Activated CD4-positive, CD25-positive, alpha-beta regulatory T cell treated with anti-CD3 and anti-CD28 coated beads, Interleukin-2, amount 50 U/mL, for 24 hours (primary cell): ENCODE data around the gene ADRA1B.
A peak's percentile ranks its signal among the peaks of the same experiment; 100 is the strongest.
"Not testable (repeated sequence)": the region's sequence is repeated elsewhere in the genome, so short reads cannot be mapped to it uniquely, and the experiment has no call there.

ENCODE experiments used
- ATAC-seq, 2 donors: fragments of 150-1000 bp; cut with Tn5 transposase; one replicate each; pipeline ENCODE4 v1.10.0; 2021; ENCODE audit warnings: mild to moderate bottlenecking in 1 of 2, moderate library complexity in 1 of 2

Gene ADRA1B

GRCh38 chr5:159971931-159972461 lies 55.7 kb downstream of the ADRA1B start:
- ATAC-seq = no peak

GRCh38 chr5:159972538-159973362 lies 56.5 kb downstream of the ADRA1B start:
- no peak for ATAC-seq

GRCh38 chr5:159975462-159976019 lies 59.3 kb downstream of the ADRA1B start:
- ATAC-seq = no peak

GRCh38 chr5:159976921-159977320 lies 60.6 kb downstream of the ADRA1B start:
- no peak for ATAC-seq

- no peak for ATAC-seq
Observed at GRCh38 chr5:159978358-159978757, 62.1 kb downstream of the ADRA1B start.

GRCh38 chr5:159982421-159983173 lies 66.3 kb downstream of the ADRA1B start:
- ATAC-seq = no peak

- peak; percentile 87 to 91 for ATAC-seq
Observed at GRCh38 chr5:159987031-159987674, 70.9 kb downstream of the ADRA1B start.

- no peak for ATAC-seq
Observed at GRCh38 chr5:159990506-159990905, 74.2 kb downstream of the ADRA1B start.

- no peak for ATAC-seq
Observed at GRCh38 chr5:159992566-159992965, 76.3 kb downstream of the ADRA1B start.

GRCh38 chr5:159993194-159993593 lies 76.9 kb downstream of the ADRA1B start:
- no peak for ATAC-seq

- no peak for ATAC-seq
Observed at GRCh38 chr5:159995907-159996306, 79.6 kb downstream of the ADRA1B start.

- no peak for ATAC-seq
Observed at GRCh38 chr5:160001457-160001856, 85.2 kb downstream of the ADRA1B start.

GRCh38 chr5:160007514-160007913 lies 91.2 kb downstream of the ADRA1B start:
- no peak for ATAC-seq

GRCh38 chr5:160008529-160008876 lies 92.2 kb downstream of the ADRA1B start:
- not testable (repeated sequence) for ATAC-seq

GRCh38 chr5:160008877-160009590 lies 92.8 kb downstream of the ADRA1B start, which contains the start of gene TTC1:
Gene TTC1, plus strand, starts transcription at chr5:160009139. Its CDS starts 1,390 bp downstream, at chr5:160010529.
- peak; percentile 99 for ATAC-seq

- ATAC-seq = no peak
Observed at GRCh38 chr5:160009591-160009989, 93.3 kb downstream of the ADRA1B start.

GRCh38 chr5:160011471-160011870 lies 95.2 kb downstream of the ADRA1B start:
- ATAC-seq = no peak

- ATAC-seq = not testable (repeated sequence)
Observed at GRCh38 chr5:160014197-160014596, 97.9 kb downstream of the ADRA1B start.

GRCh38 chr5:160018945-160019625 lies 102.8 kb downstream of the ADRA1B start:
- no peak for ATAC-seq

- ATAC-seq = no peak
Observed at GRCh38 chr5:160020266-160020770, 104.0 kb downstream of the ADRA1B start.

- no peak for ATAC-seq
Observed at GRCh38 chr5:160020964-160021363, 104.7 kb downstream of the ADRA1B start.
